ENCODE results near the gene BTD. TPM values are rescaled to one million over a fixed set of nuclear protein-coding genes. Genes with fewer than 3 reads are reported as not detected.
A peak's percentile ranks its signal among the peaks of the same experiment; 100 is the strongest.

BTD gene
- total and polyA plus RNA-seq, 10 of the 15 experiments (the other 5 are each of a cell fraction or from before 2014, with no cell fraction given) = 3.4 to 10.3 (median 5.0) TPM

- ChIA-PET POLR2A (interaction anchor here (0.7 kb wide), 1 partner anchor 22 kb away, joined by 3 read pairs; no protein-coding TSS in a partner anchor), RAD21 (ENCODE audit: unreplicated experiment) (interaction anchor here (1.2 to 1.4 kb wide), 2 partner anchors 13 to 24 kb away, joined by 4 to 6 read pairs; no protein-coding TSS in a partner anchor), CTCF (interaction anchor here (0.8 kb wide), 1 partner anchor 158 kb away, joined by 3 read pairs; no protein-coding TSS in a partner anchor), SMC1A (ENCODE audit: uncharacterized antibody, unreplicated experiment) (interaction anchor here (1.5 to 1.7 kb wide), 2 partner anchors 24 to 158 kb away, joined by 5 to 8 read pairs; no protein-coding TSS in a partner anchor)
- Histone ChIP-seq H3K9ac (ENCODE audit: control insufficient read depth, insufficient read depth, low read length) (no peak overlapping the region), H3K4me1 (ENCODE audit: control insufficient read depth, insufficient read depth, low read length) (peaks cover 13% of the 10 kb centered on the region), H3K36me3 (ENCODE audit: control insufficient read depth in 2 of 2, insufficient read depth in 2 of 2, low read length in 1 of 2) (no peaks in the 10 kb centered on the region), H2AFZ (ENCODE audit: control insufficient read depth, low read depth, low read length) (no peak overlapping the region), H3K9me3 (replicated peaks; ENCODE audit: control insufficient read depth, insufficient read depth, low read length) (peaks cover 19% of the 10 kb centered on the region), H3K79me2 (ENCODE audit: control insufficient read depth, insufficient read depth, low read length) (no peaks in the 10 kb centered on the region), H3K4me2 (ENCODE audit: control insufficient read depth, insufficient read depth) (no peak overlapping the region), H4K20me1 (ENCODE audit: control insufficient read depth, insufficient read depth) (no peaks in the 10 kb centered on the region), H3K27me3 (replicated peaks in 1 of 2; ENCODE audit: control insufficient read depth in 2 of 2, insufficient read depth in 2 of 2, low read length in 1 of 2) (no peaks in the 10 kb centered on the region), H3K4me3 (no peak overlapping the region), H3K27ac (ENCODE audit: control insufficient read depth, insufficient read depth) (no peak overlapping the region)
- peak; percentile 77 for ATAC-seq
- in situ Hi-C loops (cut with MboI) = no loop called here
- FAIRE-seq = no peak
- no peak for DNase-seq (ENCODE audit: low read depth, low spot score)
- no TSS peak for BruUV-seq (replicated peaks)
- intact Hi-C loops (cut with micrococcal nuclease; ENCODE audit: unreplicated experiment) = no loop called here
- TF ChIP-seq MTA3 (IDR thresholded peaks at IDR 0.05; ENCODE audit: borderline replicate concordance, low read length) (no peak), POLR2AphosphoS2 (IDR thresholded peaks at IDR 0.05; ENCODE audit: low read depth, low read length) (no peak), TCF3 (IDR thresholded peaks at IDR 0.05; ENCODE audit: borderline replicate concordance, insufficient read depth, low read depth, low read length) (no peak), TCF12 (IDR thresholded peaks at IDR 0.05; ENCODE audit: low read depth, low read length) (no peak), ZBTB40 (IDR thresholded peaks at IDR 0.05; ENCODE audit: borderline replicate concordance) (no peak), CHD1 (IDR thresholded peaks at IDR 0.05; ENCODE audit: low read depth, low read length) (no peak), CTCF (IDR thresholded peaks at IDR 0.05 in 2 of 3, conservative IDR thresholded peaks at IDR 0.05 in 1 of 3; ENCODE audit: control insufficient read depth in 2 of 3, extremely low read depth in 1 of 3, insufficient read depth in 1 of 3, low read depth in 3 of 3, low read length in 3 of 3) (no peak), EP300 (IDR thresholded peaks at IDR 0.05; ENCODE audit: borderline replicate concordance in 1 of 2, control insufficient read depth in 1 of 2, low read depth in 2 of 2, low read length in 2 of 2) (no peak), ZSCAN29 (IDR thresholded peaks at IDR 0.05) (no peak), TCF7 (IDR thresholded peaks at IDR 0.05; ENCODE audit: borderline replicate concordance) (no peak), RFX5 (IDR thresholded peaks at IDR 0.05; ENCODE audit: low read depth, low read length) (no peak), RAD21 (IDR thresholded peaks at IDR 0.05; ENCODE audit: insufficient read depth, low read depth, low read length) (no peak), EGR1 (IDR thresholded peaks at IDR 0.05; ENCODE audit: borderline replicate concordance in 1 of 2, low read depth in 2 of 2, low read length in 2 of 2) (no peak), SP1 (IDR thresholded peaks at IDR 0.05; ENCODE audit: low read depth, low read length) (no peak), TAF1 (IDR thresholded peaks at IDR 0.05; ENCODE audit: borderline replicate concordance, low read depth, low read length) (no peak)
These were observed 52.6 kb downstream of the BTD start for GRCh38 chr3:15654127-15654526.
